ENCODE measurements around the gene PRAF2. TPM values are rescaled to one million over a fixed set of nuclear protein-coding genes. Genes with fewer than 3 reads are reported as not detected.

PRAF2 gene
- total RNA-seq, 2 experiments from 2014 or later = 17.1 to 21.0 TPM

GRCh38 chrX:49111791-49112190 lies 38.0 kb upstream of the PRAF2 start:
- peaks cover 56% of the 10 kb centered on the region for H3K36me3 Mint-ChIP-seq (ENCODE audit: low read depth)
- intact Hi-C loops (cut with DNase I, micrococcal nuclease) = no loop called here
- ATAC-seq (ENCODE audit: poor library complexity) (no peak), DNase-seq (no peak)
- Histone ChIP-seq H3K4me1 (ENCODE audit: insufficient read depth, low read length) (peaks cover 9% of the 10 kb centered on the region), H3K9me3 (ENCODE audit: control insufficient read depth in 1 of 2, insufficient read depth in 1 of 2, low read length in 2 of 2) (no peaks in the 10 kb centered on the region), H3K36me3 (ENCODE audit: insufficient read depth, low read length) (peaks cover 49% of the 10 kb centered on the region), H3K27me3 (ENCODE audit: control insufficient read depth in 1 of 2, insufficient read depth in 2 of 2, low read length in 2 of 2) (no peaks in the 10 kb centered on the region), H3K27ac (ENCODE audit: low read depth in 1 of 2, low read length in 2 of 2) (no peak overlapping the region), H3K4me3 (ENCODE audit: low read length) (no peak overlapping the region)
- H3K4me1 Mint-ChIP-seq (ENCODE audit: low read depth) = peaks cover 8% of the 10 kb centered on the region
- H3K27ac Mint-ChIP-seq = no peak overlapping the region
- TF ChIP-seq CTCF (IDR thresholded peaks at IDR 0.05) = no peak
- no peaks in the 10 kb centered on the region for H3K9me3 Mint-ChIP-seq
- H3K4me3 Mint-ChIP-seq = no peak overlapping the region
- ChIA-PET CTCF (no interaction called here), POLR2A (interaction anchor here (0.6 kb wide), 1 partner anchor 162 kb away, joined by 3 read pairs; no protein-coding TSS in a partner anchor)
- no peaks in the 10 kb centered on the region for H3K27me3 Mint-ChIP-seq

- ChIA-PET POLR2A (interaction anchor here (0.9 kb wide), 1 partner anchor 56 kb away, joined by 3 read pairs; no protein-coding TSS in a partner anchor), CTCF (interaction anchor here (0.6 kb wide), 1 partner anchor 13 kb away, joined by 3 read pairs; no protein-coding TSS in a partner anchor)
- Histone ChIP-seq H3K4me1 (ENCODE audit: insufficient read depth, low read length) (no peaks in the 10 kb centered on the region), H3K27me3 (ENCODE audit: control insufficient read depth in 1 of 2, insufficient read depth in 2 of 2, low read length in 2 of 2) (no peaks in the 10 kb centered on the region), H3K27ac (ENCODE audit: low read depth in 1 of 2, low read length in 2 of 2) (no peak overlapping the region), H3K9me3 (ENCODE audit: control insufficient read depth in 1 of 2, insufficient read depth in 1 of 2, low read length in 2 of 2) (no peaks in the 10 kb centered on the region), H3K36me3 (ENCODE audit: insufficient read depth, low read length) (peaks cover 36% of the 10 kb centered on the region), H3K4me3 (ENCODE audit: low read length) (no peak overlapping the region)
- TF ChIP-seq CTCF (IDR thresholded peaks at IDR 0.05) = no peak
- DNase-seq = no peak
- Mint-ChIP-seq H3K4me1 (ENCODE audit: low read depth) (no peaks in the 10 kb centered on the region), H3K9me3 (no peaks in the 10 kb centered on the region), H3K27me3 (no peaks in the 10 kb centered on the region), H3K36me3 (ENCODE audit: low read depth) (peaks cover 44% of the 10 kb centered on the region), H3K27ac (no peak overlapping the region), H3K4me3 (no peak overlapping the region)
- no peak for ATAC-seq (ENCODE audit: poor library complexity)
- intact Hi-C loops (cut with DNase I, micrococcal nuclease) = no loop called here
Observed at GRCh38 chrX:49110417-49110816, 36.6 kb upstream of the PRAF2 start.

GRCh38 chrX:49108641-49109040 lies 34.8 kb upstream of the PRAF2 start:
- Histone ChIP-seq H3K9me3 (ENCODE audit: control insufficient read depth in 1 of 2, insufficient read depth in 1 of 2, low read length in 2 of 2) (no peaks in the 10 kb centered on the region), H3K27me3 (ENCODE audit: control insufficient read depth in 1 of 2, insufficient read depth in 2 of 2, low read length in 2 of 2) (no peaks in the 10 kb centered on the region), H3K4me1 (ENCODE audit: insufficient read depth, low read length) (no peaks in the 10 kb centered on the region), H3K36me3 (ENCODE audit: insufficient read depth, low read length) (peaks cover 25% of the 10 kb centered on the region), H3K4me3 (ENCODE audit: low read length) (no peak overlapping the region), H3K27ac (ENCODE audit: low read depth in 1 of 2, low read length in 2 of 2) (no peak overlapping the region)
- H3K9me3 Mint-ChIP-seq = no peaks in the 10 kb centered on the region
- peaks cover 38% of the 10 kb centered on the region for H3K36me3 Mint-ChIP-seq (ENCODE audit: low read depth)
- no peak for TF ChIP-seq CTCF (IDR thresholded peaks at IDR 0.05)
- no peaks in the 10 kb centered on the region for H3K4me1 Mint-ChIP-seq (ENCODE audit: low read depth)
- DNase-seq (no peak), ATAC-seq (ENCODE audit: poor library complexity) (no peak)
- ChIA-PET POLR2A (no interaction called here), CTCF (no interaction called here)
- intact Hi-C loops (cut with DNase I, micrococcal nuclease) = no loop called here
- H3K27me3 Mint-ChIP-seq = no peaks in the 10 kb centered on the region
- H3K4me3 Mint-ChIP-seq = no peak overlapping the region
- H3K27ac Mint-ChIP-seq = no peak overlapping the region

Data from CD4-positive, alpha-beta T cell (primary cell).